Measurements from ENCODE around the gene RTN4R. TPM values are rescaled to one million over a fixed set of nuclear protein-coding genes. Genes with fewer than 3 reads are reported as not detected.

Gene RTN4R
- total and polyA plus RNA-seq, 9 of the 15 experiments (the other 6 are each of a cell fraction or from before 2014, with no cell fraction given): 0.04 to 2.8 (median 1.4) TPM; not detected in 3

DNA sequence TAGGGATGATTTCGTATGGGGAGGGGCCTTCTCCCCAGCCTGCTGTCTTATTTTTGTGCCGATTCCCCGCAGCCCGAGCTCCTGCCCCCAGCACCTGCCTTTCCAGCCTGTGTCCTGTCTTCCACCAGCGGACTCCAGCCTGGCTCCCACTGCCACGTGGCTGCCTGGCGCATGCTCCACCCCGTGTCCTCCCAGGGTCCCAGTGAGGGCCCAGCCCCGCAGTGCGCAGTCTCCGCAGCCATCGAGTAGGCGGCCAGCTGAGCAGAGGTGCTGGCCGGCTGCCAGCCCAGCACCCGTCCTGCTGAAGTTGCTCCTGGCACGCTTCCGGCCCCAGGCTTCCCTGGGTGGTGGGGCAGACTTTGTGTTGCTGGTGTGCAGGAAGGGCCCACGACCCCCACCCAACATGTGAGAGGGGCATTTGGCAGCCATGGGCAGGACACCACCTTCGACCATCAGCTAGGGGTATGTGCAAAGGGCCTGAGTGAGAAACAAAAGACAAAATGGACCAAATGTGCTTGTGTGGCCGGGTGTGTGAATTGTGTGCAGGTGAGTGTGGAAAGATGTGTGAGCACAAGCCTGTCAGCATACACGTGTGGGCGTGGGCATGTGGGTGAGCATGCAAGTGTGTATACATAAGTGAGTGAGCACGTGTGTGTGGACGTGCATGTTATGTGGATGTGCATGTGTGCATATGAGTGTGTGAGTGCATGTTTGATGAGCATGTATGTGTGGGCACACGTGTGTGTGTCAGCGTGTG is 55.9 kb downstream of the RTN4R start (continued):
- TF ChIP-seq HEY1 (CRISPR knock-in tag; IDR thresholded peaks at IDR 0.05; ENCODE audit: borderline replicate concordance) (no peak), POLR3G (IDR thresholded peaks at IDR 0.05; ENCODE audit: extremely low read depth, insufficient read length, insufficient replicate concordance) (no peak), CC2D1A (IDR thresholded peaks at IDR 0.05) (no peak), ZZZ3 (IDR thresholded peaks at IDR 0.05) (no peak), FOXM1 (IDR thresholded peaks at IDR 0.05; ENCODE audit: low read depth) (no peak), FOXM1 (CRISPR knock-in tag; IDR thresholded peaks at IDR 0.05; ENCODE audit: low read depth) (no peak), TARDBP (IDR thresholded peaks at IDR 0.05) (peak; percentile 91), POLR2A (conservative IDR thresholded peaks at IDR 0.05) (peak; percentile 28; the same call in 1 of the 2 replicates), CBFA2T2 (conservative IDR thresholded peaks at IDR 0.05) (0 out of 2 replicates have a peak, but pooled peaks have one; percentile 16), RAD21 (CRISPR knock-in tag; conservative IDR thresholded peaks at IDR 0.05 in 1 of 2, IDR thresholded peaks at IDR 0.05 in 1 of 2) (no peak), NFATC3 (IDR thresholded peaks at IDR 0.05) (no peak), ZBTB7A (IDR thresholded peaks at IDR 0.05; ENCODE audit: borderline replicate concordance, control insufficient read depth, low read depth, low read length) (no peak; the same call in 1 of the 2 replicates), CREM (IDR thresholded peaks at IDR 0.05; ENCODE audit: low read depth) (0 out of 2 replicates have a peak, but pooled peaks have one; percentile 20), ZFX (CRISPR knock-in tag; IDR thresholded peaks at IDR 0.05) (no peak), MCM3 (IDR thresholded peaks at IDR 0.05) (no peak), POLR3A (IDR thresholded peaks at IDR 0.05; ENCODE audit: borderline replicate concordance, extremely low read depth, insufficient read depth, insufficient read length) (no peak)
- TF ChIP-seq, protein P1, sequence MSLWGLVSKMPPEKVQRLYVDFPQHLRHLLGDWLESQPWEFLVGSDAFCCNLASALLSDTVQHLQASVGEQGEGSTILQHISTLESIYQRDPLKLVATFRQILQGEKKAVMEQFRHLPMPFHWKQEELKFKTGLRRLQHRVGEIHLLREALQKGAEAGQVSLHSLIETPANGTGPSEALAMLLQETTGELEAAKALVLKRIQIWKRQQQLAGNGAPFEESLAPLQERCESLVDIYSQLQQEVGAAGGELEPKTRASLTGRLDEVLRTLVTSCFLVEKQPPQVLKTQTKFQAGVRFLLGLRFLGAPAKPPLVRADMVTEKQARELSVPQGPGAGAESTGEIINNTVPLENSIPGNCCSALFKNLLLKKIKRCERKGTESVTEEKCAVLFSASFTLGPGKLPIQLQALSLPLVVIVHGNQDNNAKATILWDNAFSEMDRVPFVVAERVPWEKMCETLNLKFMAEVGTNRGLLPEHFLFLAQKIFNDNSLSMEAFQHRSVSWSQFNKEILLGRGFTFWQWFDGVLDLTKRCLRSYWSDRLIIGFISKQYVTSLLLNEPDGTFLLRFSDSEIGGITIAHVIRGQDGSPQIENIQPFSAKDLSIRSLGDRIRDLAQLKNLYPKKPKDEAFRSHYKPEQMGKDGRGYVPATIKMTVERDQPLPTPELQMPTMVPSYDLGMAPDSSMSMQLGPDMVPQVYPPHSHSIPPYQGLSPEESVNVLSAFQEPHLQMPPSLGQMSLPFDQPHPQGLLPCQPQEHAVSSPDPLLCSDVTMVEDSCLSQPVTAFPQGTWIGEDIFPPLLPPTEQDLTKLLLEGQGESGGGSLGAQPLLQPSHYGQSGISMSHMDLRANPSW (CRISPR knock-in tag; IDR thresholded peaks at IDR 0.05): no peak; the same call in none of the 2 replicates
- TF ChIP-seq, protein P2, sequence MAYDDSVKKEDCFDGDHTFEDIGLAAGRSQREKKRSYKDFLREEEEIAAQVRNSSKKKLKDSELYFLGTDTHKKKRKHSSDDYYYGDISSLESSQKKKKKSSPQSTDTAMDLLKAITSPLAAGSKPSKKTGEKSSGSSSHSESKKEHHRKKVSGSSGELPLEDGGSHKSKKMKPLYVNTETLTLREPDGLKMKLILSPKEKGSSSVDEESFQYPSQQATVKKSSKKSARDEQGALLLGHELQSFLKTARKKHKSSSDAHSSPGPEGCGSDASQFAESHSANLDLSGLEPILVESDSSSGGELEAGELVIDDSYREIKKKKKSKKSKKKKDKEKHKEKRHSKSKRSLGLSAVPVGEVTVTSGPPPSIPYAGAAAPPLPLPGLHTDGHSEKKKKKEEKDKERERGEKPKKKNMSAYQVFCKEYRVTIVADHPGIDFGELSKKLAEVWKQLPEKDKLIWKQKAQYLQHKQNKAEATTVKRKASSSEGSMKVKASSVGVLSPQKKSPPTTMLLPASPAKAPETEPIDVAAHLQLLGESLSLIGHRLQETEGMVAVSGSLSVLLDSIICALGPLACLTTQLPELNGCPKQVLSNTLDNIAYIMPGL (CRISPR knock-in tag; IDR thresholded peaks at IDR 0.05): 0 out of 2 replicates have a peak, but pooled peaks have one; percentile 82
- TF ChIP-seq, protein P3, sequence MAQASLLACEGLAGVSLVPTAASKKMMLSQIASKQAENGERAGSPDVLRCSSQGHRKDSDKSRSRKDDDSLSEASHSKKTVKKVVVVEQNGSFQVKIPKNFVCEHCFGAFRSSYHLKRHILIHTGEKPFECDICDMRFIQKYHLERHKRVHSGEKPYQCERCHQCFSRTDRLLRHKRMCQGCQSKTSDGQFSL (CRISPR knock-in tag; IDR thresholded peaks at IDR 0.05): no peak
- TF ChIP-seq, protein P3 (tag; IDR thresholded peaks at IDR 0.05): no peak
- TF ChIP-seq, protein P4, sequence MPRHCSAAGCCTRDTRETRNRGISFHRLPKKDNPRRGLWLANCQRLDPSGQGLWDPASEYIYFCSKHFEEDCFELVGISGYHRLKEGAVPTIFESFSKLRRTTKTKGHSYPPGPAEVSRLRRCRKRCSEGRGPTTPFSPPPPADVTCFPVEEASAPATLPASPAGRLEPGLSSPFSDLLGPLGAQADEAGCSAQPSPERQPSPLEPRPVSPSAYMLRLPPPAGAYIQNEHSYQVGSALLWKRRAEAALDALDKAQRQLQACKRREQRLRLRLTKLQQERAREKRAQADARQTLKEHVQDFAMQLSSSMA (CRISPR knock-in tag; IDR thresholded peaks at IDR 0.05): no peak
- TF ChIP-seq, protein P5, sequence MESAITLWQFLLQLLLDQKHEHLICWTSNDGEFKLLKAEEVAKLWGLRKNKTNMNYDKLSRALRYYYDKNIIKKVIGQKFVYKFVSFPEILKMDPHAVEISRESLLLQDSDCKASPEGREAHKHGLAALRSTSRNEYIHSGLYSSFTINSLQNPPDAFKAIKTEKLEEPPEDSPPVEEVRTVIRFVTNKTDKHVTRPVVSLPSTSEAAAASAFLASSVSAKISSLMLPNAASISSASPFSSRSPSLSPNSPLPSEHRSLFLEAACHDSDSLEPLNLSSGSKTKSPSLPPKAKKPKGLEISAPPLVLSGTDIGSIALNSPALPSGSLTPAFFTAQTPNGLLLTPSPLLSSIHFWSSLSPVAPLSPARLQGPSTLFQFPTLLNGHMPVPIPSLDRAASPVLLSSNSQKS (CRISPR knock-in tag; IDR thresholded peaks at IDR 0.05): no peak

Data from K562 (cell line).